K562 (cell line): ENCODE measurements around the gene MBOAT1. TPM values are rescaled to one million over a fixed set of nuclear protein-coding genes. Genes with fewer than 3 reads are reported as not detected.

Experiments used
- SP2 ChIP-seq: IDR thresholded peaks from 2 replicates; pipeline ENCODE4 v1.6.1; 2011; ENCODE audit warnings: mild to moderate bottlenecking, low read depth, low read length, moderate library complexity; ENCODE audit not compliant: poor library complexity, severe bottlenecking; ENCODE audit errors: extremely low read depth
- polyA plus RNA-seq, 8 experiments: library from polyadenylated mRNA; depleted of rRNA in 4 of 8; stranded (reverse) in 5 of 8; unstranded in 3 of 8; fragments of >200 nt; fragmentation: Nextera tagmentation in 2 of 8; fragmentation: Illumina TruSeq in 1 of 8; extraction: Ambion mirVana in 2 of 8; extraction: Trizol in 1 of 8; gene quantifications; 2 replicates each; pipeline versions ENCODE4 v1.2.1 to v1.2.3, GENCODE V29; 2011 to 2014; ENCODE audit warnings: inconsistent platforms in 1 of 8, missing spikeins in 1 of 8
- total RNA-seq, 7 experiments: library from RNA; depleted of rRNA in 6 of 7; stranded (reverse); fragments of >200 nt in 6 of 7; fragmentation: Illumina TruSeq in 2 of 7; extraction: Trizol in 2 of 7; gene quantifications; 2 replicates each; pipeline versions ENCODE4 v1.2.1 to v1.2.3, GENCODE V29; 2011 to 2021; ENCODE audit warnings: low replicate concordance in 1 of 7
- TF ChIP-seq, protein P1 (sequence below), 2 experiments: fragments of 450-650 bp in 1 of 2; sonication (generic) in 1 of 2; formaldehyde crosslinking in 1 of 2; IDR thresholded peaks; 2 replicates each; pipeline versions ENCODE4 v1.7.1 to v1.9.0; 2016 to 2022; ENCODE audit warnings: inconsistent platforms in 1 of 2, mild to moderate bottlenecking in 1 of 2, missing genetic modification reagents in 1 of 2

MBOAT1 gene
- total and polyA plus RNA-seq, 9 of the 15 experiments (the other 6 are each of a cell fraction or from before 2014, with no cell fraction given) = 0.13 to 16.5 (median 10.3) TPM

DNA sequence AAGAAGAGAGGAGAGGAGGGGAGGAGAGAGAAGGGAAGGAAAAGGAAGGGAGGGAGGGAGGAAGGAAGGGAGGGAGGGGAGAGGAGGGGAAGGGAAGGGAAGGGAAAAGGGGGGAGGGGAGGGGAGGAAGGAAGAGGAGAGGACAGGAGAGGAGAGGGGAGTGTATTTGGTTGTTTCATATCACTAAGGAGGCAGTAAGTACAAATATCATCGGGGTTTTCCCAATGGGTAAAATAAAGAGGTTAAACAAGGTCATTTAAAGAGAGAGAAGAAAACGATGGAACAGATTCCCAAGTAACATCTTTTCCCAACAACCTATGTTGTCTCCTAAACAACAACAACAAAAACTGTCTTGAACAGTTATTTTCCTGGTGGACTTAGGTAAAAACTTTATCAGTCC is 43.6 kb downstream of the MBOAT1 start (continued):
- TF ChIP-seq, protein P1, sequence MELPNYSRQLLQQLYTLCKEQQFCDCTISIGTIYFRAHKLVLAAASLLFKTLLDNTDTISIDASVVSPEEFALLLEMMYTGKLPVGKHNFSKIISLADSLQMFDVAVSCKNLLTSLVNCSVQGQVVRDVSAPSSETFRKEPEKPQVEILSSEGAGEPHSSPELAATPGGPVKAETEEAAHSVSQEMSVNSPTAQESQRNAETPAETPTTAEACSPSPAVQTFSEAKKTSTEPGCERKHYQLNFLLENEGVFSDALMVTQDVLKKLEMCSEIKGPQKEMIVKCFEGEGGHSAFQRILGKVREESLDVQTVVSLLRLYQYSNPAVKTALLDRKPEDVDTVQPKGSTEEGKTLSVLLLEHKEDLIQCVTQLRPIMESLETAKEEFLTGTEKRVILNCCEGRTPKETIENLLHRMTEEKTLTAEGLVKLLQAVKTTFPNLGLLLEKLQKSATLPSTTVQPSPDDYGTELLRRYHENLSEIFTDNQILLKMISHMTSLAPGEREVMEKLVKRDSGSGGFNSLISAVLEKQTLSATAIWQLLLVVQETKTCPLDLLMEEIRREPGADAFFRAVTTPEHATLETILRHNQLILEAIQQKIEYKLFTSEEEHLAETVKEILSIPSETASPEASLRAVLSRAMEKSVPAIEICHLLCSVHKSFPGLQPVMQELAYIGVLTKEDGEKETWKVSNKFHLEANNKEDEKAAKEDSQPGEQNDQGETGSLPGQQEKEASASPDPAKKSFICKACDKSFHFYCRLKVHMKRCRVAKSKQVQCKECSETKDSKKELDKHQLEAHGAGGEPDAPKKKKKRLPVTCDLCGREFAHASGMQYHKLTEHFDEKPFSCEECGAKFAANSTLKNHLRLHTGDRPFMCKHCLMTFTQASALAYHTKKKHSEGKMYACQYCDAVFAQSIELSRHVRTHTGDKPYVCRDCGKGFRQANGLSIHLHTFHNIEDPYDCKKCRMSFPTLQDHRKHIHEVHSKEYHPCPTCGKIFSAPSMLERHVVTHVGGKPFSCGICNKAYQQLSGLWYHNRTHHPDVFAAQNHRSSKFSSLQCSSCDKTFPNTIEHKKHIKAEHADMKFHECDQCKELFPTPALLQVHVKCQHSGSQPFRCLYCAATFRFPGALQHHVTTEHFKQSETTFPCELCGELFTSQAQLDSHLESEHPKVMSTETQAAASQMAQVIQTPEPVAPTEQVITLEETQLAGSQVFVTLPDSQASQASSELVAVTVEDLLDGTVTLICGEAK (IDR thresholded peaks at IDR 0.05) = 0 out of 2 replicates have a peak, but pooled peaks have one; percentile 47
- TF ChIP-seq, protein P1 (CRISPR knock-in tag; IDR thresholded peaks at IDR 0.05) = no peak
- no peak for TF ChIP-seq SP2
